ENCODE results near the gene NDUFAF3.

GRCh38 chr3:48997714-48998637, 23.9 kb upstream of the NDUFAF3 start:
- TF ChIP-seq CTCF (IDR thresholded peaks at IDR 0.05; ENCODE audit: extremely low read depth in 1 of 2, insufficient read depth in 1 of 2, low read depth in 1 of 2, low read length in 2 of 2) (no peak), POLR2AphosphoS5 (IDR thresholded peaks at IDR 0.05; ENCODE audit: insufficient read depth, low read depth, low read length) (no peak), MAX (IDR thresholded peaks at IDR 0.05; ENCODE audit: insufficient read depth, insufficient read length) (no peak)
